ENCODE measurements around the gene ELFN2.
A peak's percentile ranks its signal among the peaks of the same experiment; 100 is the strongest.
"Not testable (repeated sequence)": the region's sequence is repeated elsewhere in the genome, so short reads cannot be mapped to it uniquely, and the experiment has no call there.

ELFN2 gene

GRCh38 chr22:37331034-37331428 lies 96.2 kb downstream of the ELFN2 start:
- DNase-seq = no peak

- peak; percentile 70 for DNase-seq
These were observed 96.9 kb downstream of the ELFN2 start for GRCh38 chr22:37330200-37331033.

GRCh38 chr22:37329238-37330140 lies 97.8 kb downstream of the ELFN2 start:
- DNase-seq = no peak

GRCh38 chr22:37328538-37329237 lies 98.6 kb downstream of the ELFN2 start:
- not testable (repeated sequence) for DNase-seq

GRCh38 chr22:37328017-37328416 lies 99.3 kb downstream of the ELFN2 start:
- no peak for DNase-seq

- no peak for DNase-seq
These were observed 100.6 kb downstream of the ELFN2 start for GRCh38 chr22:37326726-37327125.

GRCh38 chr22:37325039-37325395 lies 102.3 kb downstream of the ELFN2 start:
- no peak for DNase-seq

GRCh38 chr22:37324340-37325038 lies 102.8 kb downstream of the ELFN2 start:
- DNase-seq = no peak

- no peak for DNase-seq
These were observed 106.3 kb downstream of the ELFN2 start for GRCh38 chr22:37320726-37321677.

- no peak for DNase-seq
These were observed 107.8 kb downstream of the ELFN2 start for GRCh38 chr22:37319469-37319868.

- no peak for DNase-seq
These were observed 108.7 kb downstream of the ELFN2 start for GRCh38 chr22:37318364-37319109.
